MM.1S (cell line): ENCODE measurements around the gene FMNL1.

Source experiments
- CTCF ChIP-seq: fragments of 300-600 bp; sonication (generic); IDR thresholded peaks from 2 replicates; pipeline ENCODE4 v1.5.1; 2016; ENCODE audit warnings: antibody characterized with exemption, low read length, mixed read lengths
- EZH2 ChIP-seq: fragments of 300-600 bp; sonication (generic); optimal IDR thresholded peaks from 2 replicates; pipeline ENCODE3; 2017; ENCODE audit warnings: low read depth, mild to moderate bottlenecking, antibody characterized with exemption, low read length, mixed read lengths
- EZH2phosphoT487 ChIP-seq: fragments of 300-600 bp; sonication (generic); IDR thresholded peaks from 2 replicates; pipeline ENCODE4 v1.6.1; 2018; ENCODE audit warnings: antibody characterized with exemption, low read length

DNA sequence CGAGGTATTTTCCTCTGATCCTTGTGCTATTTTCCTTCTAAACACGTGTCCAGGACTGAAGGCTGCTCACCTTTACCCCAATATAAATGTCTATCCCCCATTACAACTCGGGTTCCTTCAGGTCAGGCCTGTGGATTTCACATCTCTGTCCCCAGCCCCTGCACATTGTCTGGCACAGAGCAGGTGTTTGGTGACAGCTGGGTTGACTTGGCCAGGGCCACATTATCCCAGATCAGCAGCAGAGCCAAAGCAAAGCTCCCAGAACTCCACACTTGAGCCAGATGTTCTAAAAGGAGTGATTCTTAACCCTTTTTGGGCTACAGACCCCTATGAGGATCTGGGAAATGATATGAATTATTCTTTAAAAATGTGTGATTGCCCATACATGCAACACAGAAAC lies 58.2 kb downstream of the FMNL1 start:
- TF ChIP-seq EZH2, result no peak
- no peak for TF ChIP-seq CTCF
- TF ChIP-seq EZH2phosphoT487, result no peak
